GM23338 (cell line): ENCODE measurements around the gene ART1.

Source experiments
- CREB1 ChIP-seq: fragments of 250-450 bp; sonication (Bioruptor Pico); IDR thresholded peaks from 2 replicates; pipeline ENCODE4 v1.5.0; 2020; ENCODE audit warnings: low read depth, mild to moderate bottlenecking, moderate library complexity
- CTCF ChIP-seq, 2 experiments: fragments of 200-600 bp in 1 of 2; sonication (generic) in 1 of 2; conservative IDR thresholded peaks; 2 replicates each; pipeline versions ENCODE4 v1.5.1 to v1.6.1; 2016 to 2017; ENCODE audit warnings: antibody characterized with exemption in 2 of 2, low read depth in 2 of 2, mild to moderate bottlenecking in 2 of 2, moderate library complexity in 1 of 2
- ETS1 ChIP-seq: IDR thresholded peaks from 2 replicates; pipeline ENCODE4 v1.6.1; 2016; ENCODE audit warnings: antibody characterized with exemption
- EZH2 ChIP-seq: fragments of 200-600 bp; sonication (generic); IDR thresholded peaks from one replicate; pipeline ENCODE4 v1.8.0; 2017; ENCODE audit warnings: antibody characterized with exemption, mild to moderate bottlenecking, low read depth; ENCODE audit not compliant: unreplicated experiment
- EZH2phosphoT487 ChIP-seq: fragments of 200-600 bp; sonication (generic); IDR thresholded peaks from one replicate; pipeline ENCODE4 v1.8.1; 2018; ENCODE audit warnings: antibody characterized with exemption; ENCODE audit not compliant: unreplicated experiment
- POLR2AphosphoS5 ChIP-seq: IDR thresholded peaks from 2 replicates; pipeline ENCODE4 v1.6.1; 2016; ENCODE audit warnings: antibody characterized with exemption, low read depth
- REST ChIP-seq: IDR thresholded peaks from one replicate; pipeline ENCODE4 v1.6.1; 2018; ENCODE audit warnings: antibody characterized with exemption; ENCODE audit not compliant: unreplicated experiment

GRCh38 chr11:3675971-3676370 lies 31.0 kb downstream of the ART1 start:
- TF ChIP-seq CTCF (conservative IDR thresholded peaks at IDR 0.05; ENCODE audit: low read depth in 2 of 2), result no peak
- TF ChIP-seq REST, result no peak
- TF ChIP-seq CREB1 (CRISPR knock-in tag), result no peak
- no peak for TF ChIP-seq ETS1
- no peak for TF ChIP-seq EZH2phosphoT487
- TF ChIP-seq EZH2, result no peak
- no peak for TF ChIP-seq POLR2AphosphoS5
